C4-2B (cell line): ENCODE measurements around the gene ARF1.

Experiments used
- H3K27ac ChIP-seq: fragments of 450-650 bp; 2 replicates; pipeline ENCODE4 v1.5.1; 2017
- ZFX ChIP-seq: fragments of 450-650 bp; IDR thresholded peaks from 2 replicates; pipeline ENCODE4 v1.6.1; 2017
- TF ChIP-seq, protein P1 (sequence below): fragments of 450-650 bp; conservative IDR thresholded peaks from 2 replicates; pipeline ENCODE4 v1.5.1; 2017; ENCODE audit warnings: mild to moderate bottlenecking

The ARF1 gene

GRCh38 chr1:228092342-228093049 is 10.0 kb downstream of the ARF1 start:
- TF ChIP-seq, protein P1, sequence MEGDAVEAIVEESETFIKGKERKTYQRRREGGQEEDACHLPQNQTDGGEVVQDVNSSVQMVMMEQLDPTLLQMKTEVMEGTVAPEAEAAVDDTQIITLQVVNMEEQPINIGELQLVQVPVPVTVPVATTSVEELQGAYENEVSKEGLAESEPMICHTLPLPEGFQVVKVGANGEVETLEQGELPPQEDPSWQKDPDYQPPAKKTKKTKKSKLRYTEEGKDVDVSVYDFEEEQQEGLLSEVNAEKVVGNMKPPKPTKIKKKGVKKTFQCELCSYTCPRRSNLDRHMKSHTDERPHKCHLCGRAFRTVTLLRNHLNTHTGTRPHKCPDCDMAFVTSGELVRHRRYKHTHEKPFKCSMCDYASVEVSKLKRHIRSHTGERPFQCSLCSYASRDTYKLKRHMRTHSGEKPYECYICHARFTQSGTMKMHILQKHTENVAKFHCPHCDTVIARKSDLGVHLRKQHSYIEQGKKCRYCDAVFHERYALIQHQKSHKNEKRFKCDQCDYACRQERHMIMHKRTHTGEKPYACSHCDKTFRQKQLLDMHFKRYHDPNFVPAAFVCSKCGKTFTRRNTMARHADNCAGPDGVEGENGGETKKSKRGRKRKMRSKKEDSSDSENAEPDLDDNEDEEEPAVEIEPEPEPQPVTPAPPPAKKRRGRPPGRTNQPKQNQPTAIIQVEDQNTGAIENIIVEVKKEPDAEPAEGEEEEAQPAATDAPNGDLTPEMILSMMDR, result no peak
- TF ChIP-seq ZFX, result no peak
- H3K27ac ChIP-seq, result peak overlapping the region; percentile 83

- peak overlapping the region; percentile 83 for H3K27ac ChIP-seq
- TF ChIP-seq, protein P1, result no peak
- TF ChIP-seq ZFX, result no peak
Measured at GRCh38 chr1:228093050-228093906, 10.8 kb downstream of the ARF1 start.

- TF ChIP-seq ZFX, result no peak
- TF ChIP-seq, protein P1, result no peak
- no peak overlapping the region for H3K27ac ChIP-seq
Measured at GRCh38 chr1:228094432-228095016, 12.0 kb downstream of the ARF1 start.

GRCh38 chr1:228095161-228095560 is 12.7 kb downstream of the ARF1 start:
- TF ChIP-seq, protein P1, result no peak
- no peak for TF ChIP-seq ZFX
- no peak overlapping the region for H3K27ac ChIP-seq

DNA sequence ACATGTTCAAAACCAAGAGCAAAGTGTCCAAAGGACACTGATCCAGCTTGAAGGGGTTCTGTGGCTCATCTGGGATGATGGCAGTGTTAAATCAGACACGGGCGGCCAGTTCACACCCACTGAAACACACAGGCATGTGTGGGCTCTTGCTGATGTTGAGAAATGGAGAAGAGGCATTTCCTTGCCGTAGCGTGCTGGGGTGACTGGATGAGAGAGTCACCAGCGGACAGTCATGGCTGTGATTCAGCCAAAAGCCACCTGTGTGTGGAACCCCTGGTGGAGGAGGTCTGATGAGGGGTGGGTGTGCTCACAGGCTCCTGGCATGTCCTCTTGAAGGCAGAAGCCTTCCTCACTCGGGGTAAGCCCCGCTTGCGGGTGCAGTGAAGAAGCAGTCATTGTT is 13.4 kb downstream of the ARF1 start:
- H3K27ac ChIP-seq, result no peak overlapping the region
- TF ChIP-seq ZFX, result no peak
- TF ChIP-seq, protein P1, result no peak

DNA sequence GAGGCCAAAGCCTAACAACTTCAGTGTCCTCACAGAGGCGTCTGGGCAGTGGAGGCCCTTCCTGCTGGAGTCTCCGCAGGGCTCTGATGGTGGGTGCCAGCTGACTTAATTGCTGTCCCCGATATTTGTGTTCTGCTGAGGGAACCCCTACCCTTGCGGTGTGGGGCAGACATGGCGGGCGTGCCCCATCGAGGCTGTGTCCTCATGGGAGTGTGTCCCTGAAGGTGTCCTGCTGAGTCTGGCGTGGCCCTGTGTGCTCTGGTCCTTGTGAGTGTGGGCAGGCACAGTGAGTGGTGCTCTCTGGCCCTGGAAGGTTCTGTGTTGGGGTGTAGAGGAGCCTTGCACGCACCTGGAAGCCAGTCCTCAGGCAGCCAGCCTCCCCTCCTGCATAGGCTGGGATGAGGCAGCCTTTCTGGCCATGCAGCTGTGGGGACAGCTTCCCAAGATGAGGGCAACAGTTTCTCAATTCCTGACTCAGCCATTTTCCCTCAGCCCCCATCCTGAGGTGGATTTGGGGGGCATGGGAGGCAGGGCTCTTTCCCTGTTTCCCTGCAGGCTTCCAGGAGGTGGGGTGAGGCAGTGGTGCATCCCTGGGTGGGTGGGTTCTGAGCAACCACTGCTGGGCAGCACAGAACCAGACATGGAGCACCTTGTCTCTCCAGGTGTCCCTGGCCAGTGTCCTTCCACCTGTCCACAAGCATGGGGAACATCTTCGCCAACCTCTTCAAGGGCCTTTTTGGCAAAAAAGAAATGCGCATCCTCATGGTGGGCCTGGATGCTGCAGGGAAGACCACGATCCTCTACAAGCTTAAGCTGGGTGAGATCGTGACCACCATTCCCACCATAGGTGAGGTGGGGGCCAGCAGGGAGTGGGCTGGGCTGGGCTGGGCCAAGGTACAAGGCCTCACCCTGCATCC is 14.2 kb downstream of the ARF1 start:
- no peak overlapping the region for H3K27ac ChIP-seq
- TF ChIP-seq, protein P1, result no peak
- TF ChIP-seq ZFX, result no peak
